Measurements from ENCODE around the gene STKLD1.

STKLD1 gene

GRCh38 chr9:133430244-133430643 is 54.1 kb downstream of the STKLD1 start:
- DNase-seq (ENCODE audit: low spot score) = no peak

DNA sequence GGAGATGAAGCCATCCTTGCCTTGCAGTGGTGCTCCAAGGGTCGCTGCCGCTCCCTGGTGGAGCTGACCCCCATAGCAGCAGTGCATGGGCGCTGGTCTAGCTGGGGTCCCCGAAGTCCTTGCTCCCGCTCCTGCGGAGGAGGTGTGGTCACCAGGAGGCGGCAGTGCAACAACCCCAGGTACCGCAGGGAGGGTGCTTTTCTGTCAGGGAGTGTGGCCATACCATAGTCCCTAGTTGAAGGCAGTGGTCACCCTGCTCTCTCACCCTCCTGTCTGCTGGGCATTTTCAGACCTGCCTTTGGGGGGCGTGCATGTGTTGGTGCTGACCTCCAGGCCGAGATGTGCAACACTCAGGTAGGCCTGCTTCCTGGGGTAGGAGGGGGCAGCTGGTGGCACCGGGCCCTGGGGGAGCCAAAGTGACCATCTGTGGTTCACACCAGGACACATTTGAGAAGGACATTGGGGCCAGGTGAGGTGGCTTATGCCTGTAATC is 57.2 kb downstream of the STKLD1 start:
- in situ Hi-C loops (cut with MboI; ENCODE audit: low sequenced_read_pairs, unreplicated experiment) = no loop called here
- no peak for TF ChIP-seq CTCF (IDR thresholded peaks at IDR 0.05; ENCODE audit: borderline replicate concordance, control extremely low read depth, extremely low read depth, insufficient read depth, missing control alignments)
- DNase-seq (ENCODE audit: low spot score) = no peak

More at GRCh38 chr9:133430244-133430643, 54.1 kb downstream of the STKLD1 start:
- in situ Hi-C loops (cut with MboI; ENCODE audit: low sequenced_read_pairs, unreplicated experiment) = no loop called here
- no peak for TF ChIP-seq CTCF (IDR thresholded peaks at IDR 0.05; ENCODE audit: borderline replicate concordance, control extremely low read depth, extremely low read depth, insufficient read depth, missing control alignments)

DNA sequence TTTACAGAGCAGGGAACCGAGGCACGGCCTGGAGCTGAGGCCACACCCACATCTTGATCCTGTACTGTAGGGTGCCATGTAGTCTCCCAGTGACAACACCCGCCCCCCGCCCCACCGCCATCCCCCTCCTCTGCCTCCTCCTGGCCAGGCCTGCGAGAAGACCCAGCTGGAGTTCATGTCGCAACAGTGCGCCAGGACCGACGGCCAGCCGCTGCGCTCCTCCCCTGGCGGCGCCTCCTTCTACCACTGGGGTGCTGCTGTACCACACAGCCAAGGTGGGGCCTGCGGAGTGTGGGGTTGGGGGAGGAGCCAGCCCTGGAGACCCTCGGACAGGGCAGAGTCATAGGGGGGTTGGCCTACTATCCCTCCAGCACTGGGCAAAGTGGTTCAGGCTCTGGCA is 60.5 kb downstream of the STKLD1 start:
- in situ Hi-C loops (cut with MboI; ENCODE audit: low sequenced_read_pairs, unreplicated experiment) = no loop called here
- TF ChIP-seq CTCF (IDR thresholded peaks at IDR 0.05; ENCODE audit: borderline replicate concordance, control extremely low read depth, extremely low read depth, insufficient read depth, missing control alignments) = no peak

GRCh38 chr9:133437753-133438531 is 61.8 kb downstream of the STKLD1 start:
- TF ChIP-seq CTCF (IDR thresholded peaks at IDR 0.05; ENCODE audit: borderline replicate concordance, control extremely low read depth, extremely low read depth, insufficient read depth, missing control alignments) = peak; percentile 51
- in situ Hi-C loops (cut with MboI; ENCODE audit: low sequenced_read_pairs, unreplicated experiment) = no loop called here
- peak; percentile 74 for DNase-seq (ENCODE audit: low spot score)

More for the DNA sequence above, 60.5 kb downstream of the STKLD1 start:
- no peak for DNase-seq (ENCODE audit: low spot score)

DNA sequence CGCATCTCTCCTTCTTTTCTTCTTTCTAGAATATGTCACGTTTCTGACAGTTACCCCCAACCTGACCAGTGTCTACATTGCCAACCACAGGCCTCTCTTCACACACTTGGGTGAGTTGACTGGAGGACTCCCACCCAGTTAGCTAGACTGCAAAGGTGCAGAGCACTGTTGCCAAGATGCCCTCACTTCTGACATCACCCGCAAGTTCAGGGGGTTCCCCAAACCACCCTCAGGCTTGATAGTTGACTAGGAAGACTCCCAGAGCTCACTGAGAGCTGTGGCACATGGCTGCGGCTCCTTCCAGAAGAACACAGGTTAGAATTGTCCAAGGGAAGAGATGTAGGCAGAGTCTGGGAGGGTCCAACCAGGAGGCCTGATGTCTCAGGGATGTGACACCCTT is 63.2 kb downstream of the STKLD1 start:
- in situ Hi-C loops (cut with MboI; ENCODE audit: low sequenced_read_pairs, unreplicated experiment) = no loop called here
- no peak for TF ChIP-seq CTCF (IDR thresholded peaks at IDR 0.05; ENCODE audit: borderline replicate concordance, control extremely low read depth, extremely low read depth, insufficient read depth, missing control alignments)
- DNase-seq (ENCODE audit: low spot score) = no peak

DNA sequence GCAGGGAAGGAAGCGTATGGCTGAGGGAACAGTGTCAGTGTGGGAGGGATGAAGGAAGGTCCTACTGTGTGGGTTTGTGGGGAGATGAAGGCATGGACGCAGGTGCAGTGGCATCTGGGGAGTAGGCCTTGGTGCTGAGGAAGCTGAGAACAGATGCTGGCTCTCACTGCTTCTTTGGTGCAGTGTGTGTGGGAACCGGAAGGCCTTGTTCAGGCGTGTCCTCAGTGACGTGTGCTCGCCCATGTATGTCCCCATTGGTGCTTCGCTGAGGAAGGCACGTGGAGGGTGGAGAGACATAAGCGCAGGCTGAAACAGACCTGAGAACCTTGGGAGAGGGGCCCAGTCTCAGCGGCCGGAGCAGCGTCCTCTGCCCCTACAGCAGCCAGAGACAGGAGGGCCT is 64.7 kb downstream of the STKLD1 start:
- no peak for TF ChIP-seq CTCF (IDR thresholded peaks at IDR 0.05; ENCODE audit: borderline replicate concordance, control extremely low read depth, extremely low read depth, insufficient read depth, missing control alignments)
- DNase-seq (ENCODE audit: low spot score) = peak; percentile 90
- in situ Hi-C loops (cut with MboI; ENCODE audit: low sequenced_read_pairs, unreplicated experiment) = no loop called here

Measured in GM13976 (cell line).